SU-DHL-6 (cell line): ENCODE data around the gene EEPD1.

ENCODE experiments used
- EZH2phosphoT487 ChIP-seq: fragments of 200-600 bp; sonication (generic), shearing (Covaris generic); conservative IDR thresholded peaks from 2 replicates; pipeline ENCODE4 v1.6.1; 2018; ENCODE audit warnings: mild to moderate bottlenecking, antibody characterized with exemption, low read length, moderate library complexity, mixed read lengths
- TF ChIP-seq, protein P1 (sequence below): fragments of 200-600 bp; sonication (generic); IDR thresholded peaks from one replicate; pipeline ENCODE4 v1.5.1; 2017; ENCODE audit warnings: antibody characterized with exemption, mild to moderate bottlenecking, low read length, moderate library complexity; ENCODE audit not compliant: insufficient read depth, poor library complexity, severe bottlenecking

- TF ChIP-seq, protein P1, sequence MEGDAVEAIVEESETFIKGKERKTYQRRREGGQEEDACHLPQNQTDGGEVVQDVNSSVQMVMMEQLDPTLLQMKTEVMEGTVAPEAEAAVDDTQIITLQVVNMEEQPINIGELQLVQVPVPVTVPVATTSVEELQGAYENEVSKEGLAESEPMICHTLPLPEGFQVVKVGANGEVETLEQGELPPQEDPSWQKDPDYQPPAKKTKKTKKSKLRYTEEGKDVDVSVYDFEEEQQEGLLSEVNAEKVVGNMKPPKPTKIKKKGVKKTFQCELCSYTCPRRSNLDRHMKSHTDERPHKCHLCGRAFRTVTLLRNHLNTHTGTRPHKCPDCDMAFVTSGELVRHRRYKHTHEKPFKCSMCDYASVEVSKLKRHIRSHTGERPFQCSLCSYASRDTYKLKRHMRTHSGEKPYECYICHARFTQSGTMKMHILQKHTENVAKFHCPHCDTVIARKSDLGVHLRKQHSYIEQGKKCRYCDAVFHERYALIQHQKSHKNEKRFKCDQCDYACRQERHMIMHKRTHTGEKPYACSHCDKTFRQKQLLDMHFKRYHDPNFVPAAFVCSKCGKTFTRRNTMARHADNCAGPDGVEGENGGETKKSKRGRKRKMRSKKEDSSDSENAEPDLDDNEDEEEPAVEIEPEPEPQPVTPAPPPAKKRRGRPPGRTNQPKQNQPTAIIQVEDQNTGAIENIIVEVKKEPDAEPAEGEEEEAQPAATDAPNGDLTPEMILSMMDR = no peak
- TF ChIP-seq EZH2phosphoT487 = no peak
Observed at GRCh38 chr7:36219429-36219828, 66.4 kb downstream of the EEPD1 start.
